Activated CD8-positive, alpha-beta memory T cell treated with anti-CD3 and anti-CD28 coated beads, Interleukin-2, amount 10 ng/mL, durations not matched to agents 7 days and 5 days (primary cell): ENCODE results near the gene ELAVL2. TPM values are rescaled to one million over a fixed set of nuclear protein-coding genes. Genes with fewer than 3 reads are reported as not detected.
"Not testable (repeated sequence)": the region's sequence is repeated elsewhere in the genome, so short reads cannot be mapped to it uniquely, and the experiment has no call there.

Source experiments
- ATAC-seq: fragments of 150-1000 bp; cut with Tn5 transposase; one replicate; pipeline ENCODE4 v1.10.0; 2021; ENCODE audit warnings: moderate library complexity
- CTCF ChIA-PET: fragments of 350-600 bp; sonication (Branson Sonifier 250); formaldehyde crosslinking; loops from one replicate; lab custom pipeline; 2021; ENCODE audit warnings: antibody characterized with exemption; lab: Charles Lee
- DNase-seq: peaks from one replicate; pipeline ENCODE4 v3.0.0-alpha.2; 2020
- H3K27ac Mint-ChIP-seq: one replicate; pipeline ENCODE4 v1.8.0; 2021; ENCODE audit warnings: mild to moderate bottlenecking, mixed read lengths
- H3K27me3 Mint-ChIP-seq: one replicate; pipeline ENCODE4 v1.8.0; 2021; ENCODE audit warnings: mixed read lengths
- H3K36me3 Mint-ChIP-seq: one replicate; pipeline ENCODE4 v1.8.0; 2021; ENCODE audit warnings: mild to moderate bottlenecking, mixed read lengths
- H3K4me1 Mint-ChIP-seq: one replicate; pipeline ENCODE4 v1.8.0; 2021; ENCODE audit warnings: mixed read lengths
- H3K4me3 Mint-ChIP-seq: one replicate; pipeline ENCODE4 v1.8.0; 2021; ENCODE audit warnings: mild to moderate bottlenecking, moderate library complexity, mixed read lengths
- H3K9me3 Mint-ChIP-seq: one replicate; pipeline ENCODE4 v1.8.0; 2022; ENCODE audit warnings: low read depth, mixed read lengths
- total RNA-seq, 2 experiments: library from RNA; stranded (reverse); gene quantifications; one replicate each; pipeline ENCODE4 v1.2.3, GENCODE V29; 2021

Gene ELAVL2
- total RNA-seq, 2 experiments from 2014 or later = not detected

- no peaks in the 10 kb centered on the region for H3K27me3 Mint-ChIP-seq
- H3K36me3 Mint-ChIP-seq = no peaks in the 10 kb centered on the region
- ATAC-seq = no peak
- no peak overlapping the region for H3K27ac Mint-ChIP-seq
- no peaks in the 10 kb centered on the region for H3K4me1 Mint-ChIP-seq
- CTCF ChIA-PET = no interaction called here
- H3K9me3 Mint-ChIP-seq = peaks cover 8% of the 10 kb centered on the region
- DNase-seq = no peak
- H3K4me3 Mint-ChIP-seq = no peak overlapping the region
These were observed 84.7 kb downstream of the ELAVL2 start for GRCh38 chr9:23741351-23741750.

DNA sequence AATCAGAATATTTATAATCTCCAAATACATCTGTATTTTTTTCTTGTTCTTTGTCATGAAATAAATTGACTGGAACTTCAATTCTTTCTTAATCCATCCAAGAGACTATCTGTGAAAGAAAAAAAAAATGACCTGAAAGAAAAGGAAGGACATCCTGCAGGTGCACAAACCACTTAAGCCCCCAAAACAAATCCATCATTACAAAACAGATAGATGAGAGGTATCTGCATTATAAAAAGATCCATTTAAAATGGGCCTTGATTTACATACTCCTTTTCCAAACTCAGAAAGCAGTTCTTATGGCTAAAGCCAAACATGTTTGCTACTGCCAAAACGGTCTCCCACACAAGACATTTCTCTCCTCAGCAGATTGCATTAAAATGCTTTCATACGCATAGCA lies 85.5 kb downstream of the ELAVL2 start:
- CTCF ChIA-PET = no interaction called here
- no peak overlapping the region for H3K27ac Mint-ChIP-seq
- ATAC-seq (no peak), DNase-seq (no peak)
- peaks cover 4% of the 10 kb centered on the region for H3K9me3 Mint-ChIP-seq
- no peaks in the 10 kb centered on the region for H3K4me1 Mint-ChIP-seq
- no peak overlapping the region for H3K4me3 Mint-ChIP-seq
- H3K27me3 Mint-ChIP-seq = no peaks in the 10 kb centered on the region
- H3K36me3 Mint-ChIP-seq = no peaks in the 10 kb centered on the region

DNA sequence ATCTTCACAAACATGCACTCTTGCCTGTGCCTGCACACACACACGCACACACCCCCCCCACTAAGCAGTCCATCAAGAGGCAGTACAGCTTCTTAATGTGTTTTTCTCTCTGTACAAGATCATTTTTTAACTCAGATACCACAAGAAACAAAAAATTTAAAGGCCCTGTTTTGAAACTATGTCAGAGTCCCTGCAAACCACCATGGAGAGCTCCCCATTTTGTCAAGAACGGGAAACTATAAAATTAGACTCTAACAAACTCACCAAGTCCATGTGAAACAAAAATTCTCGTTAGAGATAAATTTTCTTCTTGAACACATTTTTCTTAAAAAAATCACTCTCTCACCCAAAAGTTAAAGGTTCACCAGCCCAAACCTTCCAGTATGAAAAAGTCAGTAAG lies 86.3 kb downstream of the ELAVL2 start:
- no peaks in the 10 kb centered on the region for H3K36me3 Mint-ChIP-seq

DNA sequence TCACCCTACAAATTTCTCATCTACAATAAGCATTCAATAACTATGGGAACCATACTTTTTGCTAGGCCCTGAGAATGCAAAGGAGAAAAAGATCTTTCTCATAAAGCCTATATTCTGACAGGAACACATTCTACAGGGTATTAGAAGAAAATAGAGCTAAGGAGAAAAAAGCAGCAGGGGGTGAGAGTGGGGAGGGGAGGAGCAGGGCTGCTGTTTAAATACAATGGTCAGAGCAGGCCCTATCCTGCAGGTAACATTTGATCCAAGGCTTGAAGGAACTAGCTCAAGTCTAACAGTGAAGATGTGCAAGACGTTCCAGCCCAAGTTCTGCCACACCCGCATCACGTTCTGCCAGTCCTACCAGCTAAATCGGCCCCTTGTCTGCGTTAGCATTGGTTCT lies 89.7 kb downstream of the ELAVL2 start:
- no peaks in the 10 kb centered on the region for H3K4me1 Mint-ChIP-seq
- no peaks in the 10 kb centered on the region for H3K27me3 Mint-ChIP-seq
- H3K27ac Mint-ChIP-seq = no peak overlapping the region
- ATAC-seq (no peak), DNase-seq (no peak)
- CTCF ChIA-PET = no interaction called here
- no peaks in the 10 kb centered on the region for H3K36me3 Mint-ChIP-seq
- peaks cover 7% of the 10 kb centered on the region for H3K9me3 Mint-ChIP-seq
- no peak overlapping the region for H3K4me3 Mint-ChIP-seq

More for the DNA sequence above, 86.3 kb downstream of the ELAVL2 start:
- H3K27ac Mint-ChIP-seq = no peak overlapping the region
- no peak overlapping the region for H3K4me3 Mint-ChIP-seq
- DNase-seq (no peak), ATAC-seq (no peak)
- no peaks in the 10 kb centered on the region for H3K4me1 Mint-ChIP-seq
- no peaks in the 10 kb centered on the region for H3K27me3 Mint-ChIP-seq
- CTCF ChIA-PET = no interaction called here
- H3K9me3 Mint-ChIP-seq = peaks cover 3% of the 10 kb centered on the region

DNA sequence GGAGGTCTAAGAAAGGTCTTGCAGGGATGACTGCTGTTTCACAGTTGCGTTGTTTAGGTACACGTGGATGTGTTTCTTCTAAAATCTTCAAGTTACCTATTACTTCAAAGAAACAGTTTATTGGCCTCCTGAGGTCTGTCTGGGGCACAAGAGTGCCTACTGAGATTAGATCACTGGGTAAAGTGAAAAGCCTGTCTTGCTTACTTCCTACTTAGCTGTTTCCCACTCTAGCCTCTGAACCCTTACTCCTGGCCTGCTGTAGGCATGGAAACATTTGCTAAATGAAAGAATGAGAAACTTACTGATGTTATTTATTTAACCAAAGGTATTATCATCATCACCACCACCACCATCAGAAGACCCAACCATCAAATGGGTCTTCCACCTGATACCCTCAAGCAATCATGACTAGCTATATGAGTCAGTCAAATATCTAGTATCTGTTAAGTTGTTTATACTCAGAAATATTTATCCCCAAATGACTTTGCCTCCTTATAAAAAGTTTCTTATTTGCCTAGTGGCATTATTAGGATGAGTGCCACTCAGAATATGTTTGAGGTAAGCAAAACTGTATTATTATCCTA lies 92.5 kb downstream of the ELAVL2 start:
- Mint-ChIP-seq H3K36me3 (no peaks in the 10 kb centered on the region), H3K4me1 (no peaks in the 10 kb centered on the region), H3K27me3 (no peaks in the 10 kb centered on the region), H3K9me3 (peaks cover 9% of the 10 kb centered on the region), H3K27ac (no peak overlapping the region), H3K4me3 (no peak overlapping the region)
- ATAC-seq (no peak), DNase-seq (no peak)
- CTCF ChIA-PET = no interaction called here

DNA sequence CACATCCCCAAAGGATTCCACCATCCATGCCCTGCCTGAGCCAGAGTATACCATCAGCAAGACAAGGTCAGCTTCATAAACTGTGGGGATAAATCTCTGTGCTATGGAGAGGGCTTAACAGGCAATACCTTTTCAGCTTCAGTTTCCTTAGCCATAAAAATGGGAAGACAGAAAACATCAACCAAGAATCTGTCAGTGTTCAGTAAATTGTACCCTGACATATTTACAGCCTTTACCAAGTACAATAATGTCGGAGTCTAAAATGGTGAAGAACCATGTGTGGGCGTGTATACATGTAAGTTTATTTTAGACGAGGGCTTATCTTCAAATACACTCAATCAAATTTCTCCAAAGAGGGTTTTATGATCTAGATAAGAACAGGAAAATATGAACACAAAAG lies 94.7 kb downstream of the ELAVL2 start:
- Mint-ChIP-seq H3K27me3 (no peaks in the 10 kb centered on the region), H3K4me1 (no peaks in the 10 kb centered on the region), H3K9me3 (peaks cover 6% of the 10 kb centered on the region), H3K36me3 (no peaks in the 10 kb centered on the region), H3K27ac (no peak overlapping the region), H3K4me3 (no peak overlapping the region)
- CTCF ChIA-PET = no interaction called here
- DNase-seq (no peak), ATAC-seq (no peak)

GRCh38 chr9:23730364-23730763 lies 95.7 kb downstream of the ELAVL2 start:
- Mint-ChIP-seq H3K9me3 (peaks cover 6% of the 10 kb centered on the region), H3K36me3 (no peaks in the 10 kb centered on the region), H3K4me1 (no peaks in the 10 kb centered on the region), H3K27ac (no peak overlapping the region), H3K27me3 (no peaks in the 10 kb centered on the region), H3K4me3 (no peak overlapping the region)
- CTCF ChIA-PET = no interaction called here
- no peak for DNase-seq
- no peak for ATAC-seq

DNA sequence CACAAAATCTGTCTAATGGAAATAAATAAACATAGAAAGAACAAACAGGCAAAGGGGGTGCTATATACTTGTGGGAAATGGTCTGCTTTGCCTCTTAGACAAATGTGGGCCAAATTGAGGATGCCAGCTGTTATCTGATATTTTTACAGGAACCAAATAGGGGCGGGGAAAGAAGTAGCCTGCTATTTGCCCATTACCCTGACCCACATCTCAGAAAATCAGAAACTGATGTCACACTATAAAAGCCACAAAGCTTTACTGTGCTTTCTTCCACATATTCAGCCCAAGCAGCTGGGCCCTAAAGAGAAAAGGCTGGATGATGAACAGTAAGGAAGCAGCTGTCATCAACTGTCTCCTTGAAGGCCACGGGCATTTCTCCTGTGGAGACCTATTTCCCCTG lies 97.3 kb downstream of the ELAVL2 start:
- H3K36me3 Mint-ChIP-seq = no peaks in the 10 kb centered on the region
- ATAC-seq (no peak), DNase-seq (no peak)
- no peak overlapping the region for H3K27ac Mint-ChIP-seq
- no peaks in the 10 kb centered on the region for H3K27me3 Mint-ChIP-seq
- peaks cover 6% of the 10 kb centered on the region for H3K9me3 Mint-ChIP-seq
- CTCF ChIA-PET = no interaction called here
- no peak overlapping the region for H3K4me3 Mint-ChIP-seq
- no peaks in the 10 kb centered on the region for H3K4me1 Mint-ChIP-seq

GRCh38 chr9:23725279-23725946 lies 100.6 kb downstream of the ELAVL2 start:
- peaks cover 4% of the 10 kb centered on the region for H3K9me3 Mint-ChIP-seq
- no peaks in the 10 kb centered on the region for H3K4me1 Mint-ChIP-seq
- H3K4me3 Mint-ChIP-seq = no peak overlapping the region
- ATAC-seq (no peak), DNase-seq (no peak)
- CTCF ChIA-PET = no interaction called here
- H3K27ac Mint-ChIP-seq = no peak overlapping the region
- H3K36me3 Mint-ChIP-seq = no peaks in the 10 kb centered on the region
- H3K27me3 Mint-ChIP-seq = no peaks in the 10 kb centered on the region

DNA sequence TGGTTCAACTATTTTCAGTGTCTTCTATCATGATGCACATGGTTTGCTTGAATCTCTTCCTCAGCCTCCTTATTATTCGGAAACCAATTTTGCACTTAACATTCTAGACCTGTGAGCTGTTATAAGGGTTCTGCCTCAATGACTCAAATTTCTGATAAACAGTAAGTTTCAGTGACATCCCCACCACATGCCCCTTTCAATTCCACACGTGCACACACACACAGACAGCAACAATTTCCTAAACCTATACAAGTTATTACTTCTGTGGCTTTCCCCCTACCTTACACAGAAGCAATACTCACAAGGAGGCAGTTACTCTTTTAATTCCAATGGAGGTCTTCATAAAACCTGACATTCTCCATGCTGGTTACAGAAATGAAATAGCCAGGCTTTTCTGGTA lies 102.4 kb downstream of the ELAVL2 start:
- Mint-ChIP-seq H3K36me3 (no peaks in the 10 kb centered on the region), H3K4me3 (no peak overlapping the region), H3K9me3 (peaks cover 4% of the 10 kb centered on the region), H3K4me1 (no peaks in the 10 kb centered on the region), H3K27me3 (no peaks in the 10 kb centered on the region), H3K27ac (no peak overlapping the region)
- DNase-seq (no peak), ATAC-seq (no peak)
- CTCF ChIA-PET = no interaction called here

GRCh38 chr9:23723048-23723447 lies 103.0 kb downstream of the ELAVL2 start:
- H3K27ac Mint-ChIP-seq, H3K4me1 Mint-ChIP-seq, H3K4me3 Mint-ChIP-seq, H3K27me3 Mint-ChIP-seq, CTCF ChIA-PET, H3K36me3 Mint-ChIP-seq, ATAC-seq, DNase-seq, H3K9me3 Mint-ChIP-seq: not testable (repeated sequence)

DNA sequence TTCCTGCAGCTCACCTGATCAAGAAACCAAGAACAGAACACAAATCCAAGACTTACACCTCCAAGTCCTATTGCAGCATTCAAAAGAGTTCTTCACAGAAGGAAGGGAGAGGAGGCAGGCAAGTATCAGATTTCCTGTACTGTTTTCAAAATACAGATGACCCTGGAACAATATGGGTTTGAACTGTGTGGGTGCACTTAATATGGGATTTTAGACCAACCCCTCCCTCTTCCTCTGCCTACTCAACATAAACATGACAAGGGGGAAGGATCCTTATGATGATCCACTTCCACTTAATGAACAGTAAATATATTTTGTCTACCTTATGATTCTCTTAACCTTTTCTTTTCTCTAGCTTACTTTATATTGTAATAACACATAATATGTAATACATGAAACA lies 104.6 kb downstream of the ELAVL2 start:
- H3K4me1 Mint-ChIP-seq = no peaks in the 10 kb centered on the region
- CTCF ChIA-PET = no interaction called here
- no peaks in the 10 kb centered on the region for H3K27me3 Mint-ChIP-seq
- no peak for DNase-seq
- no peak for ATAC-seq
- peaks cover 4% of the 10 kb centered on the region for H3K9me3 Mint-ChIP-seq
- H3K36me3 Mint-ChIP-seq = no peaks in the 10 kb centered on the region
- H3K27ac Mint-ChIP-seq = no peak overlapping the region
- no peak overlapping the region for H3K4me3 Mint-ChIP-seq

- no peak for ATAC-seq
- Mint-ChIP-seq H3K36me3 (no peaks in the 10 kb centered on the region), H3K27ac (no peak overlapping the region), H3K9me3 (no peaks in the 10 kb centered on the region), H3K4me3 (no peak overlapping the region), H3K27me3 (no peaks in the 10 kb centered on the region), H3K4me1 (no peaks in the 10 kb centered on the region)
- no peak for DNase-seq
- CTCF ChIA-PET = no interaction called here
These were observed 108.5 kb downstream of the ELAVL2 start for GRCh38 chr9:23717505-23717904.

DNA sequence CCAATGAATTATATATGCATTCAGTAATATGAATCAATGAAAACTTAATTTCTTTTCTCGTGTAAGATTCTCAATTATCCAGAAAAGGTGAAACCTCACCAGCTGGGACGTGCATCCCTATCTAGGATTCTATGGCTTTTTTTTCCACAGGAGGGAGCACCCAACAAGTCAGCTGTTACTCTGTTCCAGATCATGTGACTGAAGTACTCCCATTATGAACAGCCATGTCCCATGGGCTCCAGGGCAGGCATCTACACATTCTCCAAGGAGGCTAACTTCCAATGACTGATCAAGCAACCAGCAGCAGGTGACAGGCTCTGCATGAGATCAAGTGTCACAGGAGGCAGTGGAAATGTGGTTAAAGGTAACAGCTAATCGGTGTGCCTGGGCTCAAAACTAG lies 118.8 kb downstream of the ELAVL2 start:
- no peaks in the 10 kb centered on the region for H3K27me3 Mint-ChIP-seq
- no peaks in the 10 kb centered on the region for H3K4me1 Mint-ChIP-seq
- H3K4me3 Mint-ChIP-seq = no peak overlapping the region
- ATAC-seq (no peak), DNase-seq (no peak)
- no peaks in the 10 kb centered on the region for H3K36me3 Mint-ChIP-seq
- no peak overlapping the region for H3K27ac Mint-ChIP-seq
- CTCF ChIA-PET = no interaction called here
- no peaks in the 10 kb centered on the region for H3K9me3 Mint-ChIP-seq
